HTR-8/SVneo (cell line): ENCODE results near the gene BTRC.

Experiments
- DNase-seq: peaks from one replicate; pipeline ENCODE4 v3.0.0; 2011; ENCODE audit warnings: low spot score, mixed read lengths; ENCODE audit not compliant: insufficient read length
- FAIRE-seq: peaks from 2 replicates; lab custom pipeline; 2011; peaks lifted over from hg19 to GRCh38; lab: Jason Lieb, UNC

Gene BTRC

DNA sequence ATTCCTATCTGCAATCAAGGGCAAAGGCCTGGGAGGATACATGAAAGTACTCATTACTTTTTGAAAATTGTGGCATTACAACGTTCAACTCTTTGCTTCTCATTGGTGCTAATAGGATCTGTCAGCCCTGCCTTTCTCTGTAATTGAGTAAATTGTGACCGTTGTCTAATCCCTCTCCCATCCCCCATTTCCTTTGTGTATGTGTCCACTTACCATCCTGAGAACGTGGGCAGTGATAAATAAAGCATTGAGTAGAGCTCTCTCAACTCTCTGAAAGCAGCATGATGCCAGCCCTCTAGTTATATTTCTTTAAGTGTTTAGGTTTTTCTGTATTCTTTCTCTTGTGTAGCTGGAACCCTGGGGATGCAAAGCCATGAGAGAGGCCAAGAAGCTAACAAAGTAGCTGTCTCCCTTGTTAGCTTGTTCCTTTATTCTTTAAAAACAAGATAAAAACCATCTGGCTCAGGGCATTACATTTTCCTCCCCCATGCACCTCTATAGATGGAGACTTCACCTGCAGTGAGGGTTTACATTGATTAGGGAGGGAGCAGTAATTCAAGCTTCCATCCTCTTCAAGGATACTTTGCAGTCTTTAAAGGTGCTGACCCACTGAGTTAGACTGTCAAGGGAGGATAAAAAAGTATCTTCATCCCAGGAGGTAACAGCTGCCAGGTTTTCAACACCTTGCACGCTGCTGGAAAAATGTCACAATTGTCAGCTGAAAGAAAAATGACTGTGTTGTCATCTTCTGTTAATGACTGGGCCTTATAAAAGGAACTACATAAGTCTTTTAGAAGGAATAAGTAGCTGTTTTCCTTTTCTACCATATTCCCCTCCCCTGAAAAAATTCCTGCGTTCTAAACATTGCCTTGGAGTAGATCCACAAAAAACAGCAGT is 112.3 kb downstream of the BTRC start:
- no peak for FAIRE-seq
- DNase-seq, result no peak

DNA sequence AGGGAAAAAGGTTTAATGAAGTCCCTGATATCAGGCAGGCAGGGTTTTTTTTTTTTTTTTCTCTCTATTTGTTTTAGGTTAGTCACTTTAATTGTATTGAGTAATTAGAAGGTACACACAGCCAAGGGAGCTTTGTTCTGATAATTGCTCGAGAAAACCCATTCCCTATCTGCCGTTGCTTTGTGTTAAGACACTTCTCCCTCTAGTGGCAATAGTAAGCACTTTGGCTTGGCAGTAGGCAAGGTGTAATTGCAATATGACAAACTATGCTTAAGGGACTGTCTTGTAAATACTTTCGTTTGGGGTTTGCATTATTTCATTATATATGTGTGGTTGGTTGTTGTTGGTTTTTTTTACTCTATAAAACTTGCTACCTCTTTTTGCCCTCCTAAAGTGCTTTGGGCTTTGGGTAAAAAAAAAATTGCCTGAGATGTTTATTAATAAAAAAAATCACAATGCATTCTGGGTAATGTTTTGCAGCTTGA is 113.4 kb downstream of the BTRC start:
- peak; percentile 64 for DNase-seq
- FAIRE-seq, result peak; percentile 68

DNA sequence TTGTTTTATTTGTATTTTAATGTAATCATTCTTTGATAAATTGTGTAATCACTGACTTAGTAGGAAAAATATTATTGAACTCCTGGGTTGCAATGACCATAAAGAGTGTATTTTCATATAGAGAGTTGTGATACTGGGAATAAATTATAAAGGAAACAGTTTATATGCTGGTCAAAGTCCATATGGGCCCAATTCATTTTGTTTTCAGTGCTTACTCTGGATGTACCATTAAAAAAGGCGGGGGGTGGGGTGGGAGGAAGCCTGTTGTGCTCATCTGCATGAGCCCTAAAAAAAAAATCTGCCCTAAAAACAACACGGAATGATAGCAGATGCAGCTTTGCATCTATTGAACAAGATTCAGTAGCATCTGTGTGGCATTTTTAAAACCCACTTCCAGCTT is 114.2 kb downstream of the BTRC start:
- no peak for FAIRE-seq
- no peak for DNase-seq

DNA sequence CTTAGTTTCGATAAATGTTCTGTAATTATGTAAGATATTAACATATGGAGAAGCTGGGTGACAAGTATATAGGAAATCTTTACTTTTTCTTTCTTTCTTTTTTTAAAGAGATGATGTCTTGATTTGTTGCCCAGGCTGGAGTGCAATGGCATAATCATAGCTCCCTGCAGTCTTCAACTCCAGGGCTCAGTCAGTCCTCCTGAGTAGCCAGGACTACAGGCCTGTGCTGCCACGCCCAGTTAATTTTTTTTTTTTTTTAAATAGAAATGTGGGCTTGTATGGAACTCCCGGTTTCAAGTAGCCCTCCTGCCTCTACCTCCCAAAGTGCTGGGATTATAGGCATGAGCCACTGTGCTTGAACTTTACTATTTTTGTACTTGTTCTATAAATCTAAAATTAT is 122.4 kb downstream of the BTRC start:
- DNase-seq (no peak), FAIRE-seq (no peak)

DNA sequence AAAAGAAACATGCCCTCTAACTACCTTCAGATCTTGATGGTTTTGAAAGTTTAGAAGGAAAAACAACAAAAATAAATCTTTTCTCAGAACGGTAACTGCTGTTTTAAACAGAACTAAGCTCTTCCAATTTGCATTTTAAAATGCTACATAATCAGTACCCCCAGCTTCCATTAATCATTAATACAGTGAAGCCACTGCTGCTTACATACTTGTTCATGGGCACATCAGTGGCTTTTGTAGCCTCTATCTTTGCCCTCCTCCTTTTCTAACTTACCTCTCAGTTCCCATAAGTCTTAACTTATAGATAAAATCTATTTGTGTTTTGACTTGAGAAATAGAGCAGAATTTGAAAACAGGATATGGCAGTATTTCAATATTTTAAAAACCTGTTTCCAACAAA is 125.0 kb downstream of the BTRC start:
- FAIRE-seq (no peak), DNase-seq (no peak)

DNA sequence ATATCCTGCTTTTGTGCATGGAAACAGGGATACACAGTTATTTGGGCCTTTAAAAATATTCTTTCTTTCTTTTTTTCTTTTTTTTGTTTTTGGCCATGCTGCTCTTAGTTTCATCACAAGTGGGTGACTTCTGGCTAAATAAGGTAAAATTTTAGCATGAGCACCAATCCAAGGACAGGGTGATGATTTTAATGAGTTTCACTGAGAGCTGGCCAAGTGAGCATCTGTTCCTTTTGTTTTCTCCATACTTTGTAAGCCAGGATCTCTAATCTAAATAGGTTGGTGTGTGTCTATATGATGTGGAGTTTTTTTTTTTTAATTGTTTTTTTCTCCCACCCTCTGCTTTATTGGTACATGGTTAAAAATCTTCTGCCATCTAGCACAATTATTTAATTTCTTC is 127.3 kb downstream of the BTRC start:
- DNase-seq (no peak), FAIRE-seq (no peak)

DNA sequence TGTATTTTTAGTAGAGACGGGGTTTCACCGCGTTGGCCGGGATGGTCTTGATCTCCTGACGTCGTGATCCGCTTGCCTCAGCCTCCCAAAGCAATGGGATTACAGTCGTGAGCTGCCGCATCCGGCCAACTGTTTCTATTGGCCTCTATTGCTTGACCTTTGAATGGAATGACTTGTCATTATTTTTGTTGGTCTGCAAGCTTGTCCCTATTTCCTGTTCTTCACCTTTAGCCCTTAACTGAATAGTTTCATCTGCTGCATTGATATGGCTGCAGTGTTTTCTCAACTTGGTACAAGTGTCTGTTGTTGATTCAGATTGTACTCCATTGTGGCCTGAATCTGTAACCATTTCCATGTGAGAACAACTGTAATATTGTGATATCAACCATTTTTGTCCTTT is 128.6 kb downstream of the BTRC start:
- no peak for FAIRE-seq
- DNase-seq, result no peak

DNA sequence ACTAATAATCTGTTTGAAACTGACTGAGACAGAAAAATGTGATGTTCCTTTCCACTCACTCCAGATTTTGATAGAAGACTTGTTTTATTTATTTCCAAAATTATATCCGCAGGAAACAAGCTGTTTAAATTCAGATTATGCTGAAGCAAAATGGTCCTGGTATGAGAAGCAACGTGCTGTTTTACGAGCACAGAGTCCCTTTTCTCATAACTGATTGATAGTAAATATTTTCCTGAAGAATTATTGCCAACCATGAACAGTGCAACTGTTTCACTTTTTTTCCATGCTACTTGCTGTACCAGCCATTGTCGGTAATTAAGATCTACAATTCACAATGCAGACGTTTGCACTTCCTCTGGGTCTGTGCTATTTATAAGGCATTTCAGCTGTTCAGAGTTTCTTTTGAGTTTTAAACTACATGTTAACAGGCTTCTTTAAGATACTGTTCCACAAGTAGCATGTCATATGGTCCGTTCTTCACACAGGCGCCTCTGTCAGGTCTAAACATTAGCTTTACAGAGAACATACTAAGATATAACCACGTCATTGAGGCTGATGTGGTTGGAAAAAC is 130.3 kb downstream of the BTRC start:
- FAIRE-seq, result no peak

DNA sequence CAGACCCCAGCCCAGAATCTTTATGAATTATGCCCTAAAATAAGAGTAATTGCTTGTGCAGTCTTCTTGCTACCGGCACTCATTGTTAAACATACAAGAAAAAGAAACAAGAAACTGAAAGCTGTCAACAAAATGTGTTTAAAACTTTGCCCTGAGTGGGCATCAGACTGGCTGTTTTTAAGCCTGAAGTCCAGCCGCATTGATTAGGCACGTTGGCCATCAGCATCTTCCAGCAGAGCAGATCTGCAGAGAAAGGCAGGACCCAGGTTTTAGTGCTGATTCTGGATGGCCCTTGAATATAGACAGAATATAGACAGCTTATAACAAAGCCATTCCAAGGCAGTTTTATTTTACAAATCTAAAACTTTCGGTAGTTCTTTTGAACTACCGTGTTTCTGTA is 131.2 kb downstream of the BTRC start:
- DNase-seq (no peak), FAIRE-seq (no peak)

More for the DNA sequence above, 130.3 kb downstream of the BTRC start:
- DNase-seq, result no peak

DNA sequence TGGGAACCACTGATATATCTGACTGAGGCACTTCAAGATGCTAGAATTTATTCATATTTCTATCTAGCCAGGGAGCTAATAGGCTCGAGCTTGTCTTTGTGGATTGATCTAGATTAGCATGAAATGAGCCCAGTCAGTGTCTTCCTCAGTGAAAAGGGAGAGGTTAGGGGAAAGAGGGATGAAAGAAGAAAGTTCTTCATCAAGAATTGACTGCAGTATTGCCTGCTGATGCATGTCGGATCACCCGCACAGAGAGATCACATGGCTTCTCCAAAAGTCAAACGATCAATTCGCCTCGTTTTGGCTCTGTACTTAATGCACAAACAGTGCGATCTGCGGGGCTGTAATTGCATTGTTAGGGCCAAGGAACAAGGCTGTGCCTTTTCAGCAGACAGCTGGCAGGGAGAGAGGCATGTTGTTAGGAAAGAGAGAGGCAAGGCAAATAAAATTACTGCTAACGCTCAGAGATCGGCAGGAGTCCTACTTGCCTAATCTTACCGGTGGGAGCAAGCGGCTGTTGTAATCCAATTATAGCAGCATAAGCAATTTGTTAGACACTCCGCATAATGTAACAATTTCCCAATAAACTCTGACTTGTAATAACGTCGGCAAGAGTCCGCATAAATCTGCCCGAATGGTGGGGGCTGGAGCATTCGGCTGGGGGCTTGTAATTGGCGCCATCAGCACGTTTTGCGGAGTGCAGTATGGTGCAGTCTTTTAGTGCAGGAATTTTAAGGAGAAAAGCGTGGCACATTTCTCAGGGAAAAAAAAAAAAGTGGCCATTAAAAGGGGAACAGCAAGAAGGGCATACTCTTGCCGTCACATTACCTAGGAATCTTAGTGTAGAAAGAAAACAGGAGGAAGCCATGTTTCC is 132.0 kb downstream of the BTRC start:
- no peak for FAIRE-seq

DNA sequence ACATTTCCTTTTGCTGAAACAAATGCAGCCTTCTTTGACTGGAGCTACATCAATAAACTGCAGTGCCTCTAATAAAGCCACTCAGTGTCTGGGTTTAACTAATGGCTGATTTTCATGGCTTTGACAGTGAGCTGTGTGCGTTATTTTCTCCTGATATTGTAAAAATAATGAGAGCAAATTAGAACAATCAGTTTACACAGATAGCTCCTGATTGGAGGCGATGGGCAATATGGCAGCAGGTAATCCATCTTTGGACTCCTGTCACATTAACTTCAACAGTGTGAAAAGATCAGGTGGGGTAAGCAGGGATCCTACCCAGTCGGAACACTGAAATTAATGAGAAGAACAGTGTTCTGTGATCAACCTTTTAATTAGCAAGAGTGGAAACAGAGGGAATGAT is 133.4 kb downstream of the BTRC start:
- DNase-seq, result no peak

More for the DNA sequence above, 132.0 kb downstream of the BTRC start:
- no peak for DNase-seq

DNA sequence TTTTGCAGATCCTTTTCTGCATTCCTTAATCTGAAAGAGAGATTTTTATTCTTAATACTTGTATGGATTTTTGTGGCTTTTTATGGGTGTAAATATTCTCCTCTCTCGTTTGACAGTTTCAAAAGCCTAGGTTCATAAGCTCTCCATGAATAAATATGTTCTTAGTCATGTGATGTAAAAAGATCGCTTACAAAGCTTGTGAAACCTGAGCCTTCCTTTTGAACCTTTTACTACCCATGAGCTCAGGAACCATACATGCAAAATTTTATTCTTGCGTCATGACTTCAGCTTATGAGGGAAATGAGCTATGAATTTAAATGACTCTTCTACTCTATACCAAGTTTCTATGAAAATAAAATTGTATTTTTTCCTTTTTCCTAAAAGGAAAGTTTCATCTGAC is 135.4 kb downstream of the BTRC start:
- DNase-seq, result peak; percentile 40
- no peak for FAIRE-seq

More for the DNA sequence above, 133.4 kb downstream of the BTRC start:
- FAIRE-seq, result no peak

DNA sequence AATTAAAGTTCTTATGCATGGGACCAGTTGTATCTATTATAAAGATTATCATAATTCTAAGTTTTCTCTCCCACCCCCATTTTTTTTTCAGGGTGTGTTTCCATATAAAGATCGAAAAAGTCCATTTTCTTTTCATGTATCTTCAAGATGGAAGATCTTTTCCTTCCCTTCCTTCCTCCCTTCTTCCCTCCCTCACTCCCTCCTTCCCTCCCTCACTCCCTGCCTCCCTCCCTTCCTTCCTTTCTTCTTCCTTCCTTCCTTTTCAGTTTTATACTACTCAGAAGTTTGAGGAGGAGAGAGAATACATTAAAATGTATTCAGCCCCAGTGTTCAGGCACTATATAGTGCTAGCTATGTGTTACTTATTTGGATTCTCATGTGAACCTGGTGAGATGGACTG is 136.1 kb downstream of the BTRC start:
- DNase-seq (no peak), FAIRE-seq (no peak)

DNA sequence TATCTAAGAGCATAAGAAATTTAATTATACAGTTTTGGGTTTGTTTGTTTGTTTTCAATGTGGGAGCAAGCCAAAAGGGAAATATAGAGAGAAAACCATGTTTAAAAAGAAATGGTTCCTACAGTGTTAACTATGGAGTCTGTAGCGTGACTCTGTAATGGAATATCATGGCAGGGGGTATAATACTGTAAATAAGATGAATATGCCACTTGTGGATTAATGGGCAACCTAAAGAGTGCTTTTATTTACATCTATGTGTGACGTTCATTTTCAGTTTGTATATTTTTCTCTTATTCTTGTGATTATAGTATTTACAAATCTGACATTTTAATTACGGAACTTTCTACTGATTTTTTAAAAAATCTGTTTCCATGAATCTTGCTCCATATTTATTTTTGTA is 138.2 kb downstream of the BTRC start:
- FAIRE-seq, result no peak
- no peak for DNase-seq

DNA sequence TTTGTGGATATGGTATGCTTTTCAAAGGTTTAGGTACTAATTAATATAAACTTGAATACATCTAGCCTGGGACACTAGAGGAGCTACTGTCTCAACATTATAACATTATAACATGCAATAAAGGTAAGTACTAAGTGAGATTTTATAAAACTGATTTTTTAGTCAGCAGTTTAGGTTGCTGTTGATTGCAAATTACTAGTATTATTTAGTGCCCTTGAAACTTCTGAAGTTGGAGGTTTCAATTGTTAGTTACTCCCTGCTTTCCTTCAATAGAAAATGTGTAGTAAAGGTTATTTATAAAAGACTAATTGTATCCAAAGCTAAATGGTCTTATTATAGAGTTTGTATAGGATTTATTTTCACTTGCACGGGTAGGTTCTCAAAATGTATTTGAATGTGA is 138.8 kb downstream of the BTRC start:
- DNase-seq (no peak), FAIRE-seq (no peak)

DNA sequence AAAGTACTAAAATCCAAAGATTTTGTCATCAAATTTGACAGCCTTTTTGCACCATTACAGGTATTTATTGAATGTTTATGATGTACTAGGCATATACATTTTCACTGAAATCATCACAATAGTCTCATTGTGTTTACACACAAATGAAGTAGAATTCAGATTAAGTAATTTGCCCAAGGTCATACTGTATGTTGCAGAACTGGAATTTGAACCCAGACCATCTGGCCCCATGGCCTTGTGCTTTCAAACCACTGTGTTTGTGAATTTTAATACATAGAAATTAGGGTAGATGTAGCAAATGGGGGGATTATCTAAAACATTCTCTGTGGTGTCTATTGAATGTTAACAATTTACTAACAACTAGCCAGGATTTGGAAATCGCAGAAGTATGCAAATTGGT is 139.3 kb downstream of the BTRC start:
- DNase-seq (no peak), FAIRE-seq (no peak)

DNA sequence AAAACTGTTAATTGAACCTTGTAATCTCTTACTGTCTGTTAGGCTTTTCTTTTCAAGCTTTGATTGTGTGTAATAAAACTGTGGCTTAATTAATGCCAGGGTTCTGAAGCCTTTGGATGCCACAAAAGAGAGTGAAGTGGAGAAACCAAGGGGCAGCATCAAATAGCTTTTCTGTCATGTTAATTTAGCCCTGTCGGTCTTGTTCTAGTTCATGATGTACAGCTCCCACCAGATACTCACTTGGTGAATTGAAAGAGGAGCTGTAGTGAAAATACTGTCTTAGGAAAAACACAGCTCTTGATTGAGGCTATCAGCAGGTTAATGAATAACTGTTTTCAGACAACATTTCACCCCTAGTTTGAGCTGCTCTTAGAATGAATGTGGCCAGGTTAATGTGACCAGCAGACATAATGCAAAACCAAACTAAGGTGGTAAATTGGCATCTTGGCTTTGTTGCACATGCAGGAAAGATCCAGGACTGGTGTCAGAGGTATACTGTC is 139.9 kb downstream of the BTRC start:
- no peak for DNase-seq
- FAIRE-seq, result no peak

DNA sequence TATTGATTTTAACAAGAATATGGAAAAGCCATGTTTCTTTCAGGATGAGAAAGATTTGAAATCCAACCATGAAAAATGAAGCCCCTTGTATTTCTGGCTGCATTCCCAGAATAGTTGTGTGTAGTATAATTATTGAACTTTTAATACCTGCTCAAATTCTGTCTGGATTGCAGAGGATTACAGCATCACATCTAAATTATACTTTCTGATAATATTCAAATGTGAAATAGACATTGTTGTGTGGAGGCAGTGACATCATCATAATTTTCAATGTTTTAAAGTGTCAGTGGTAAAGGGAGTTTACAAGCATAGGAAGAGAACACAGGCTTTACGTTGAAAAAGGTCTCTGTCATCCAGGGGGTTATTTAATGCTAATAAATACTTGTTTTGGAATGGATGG is 140.7 kb downstream of the BTRC start:
- FAIRE-seq (no peak), DNase-seq (no peak)

DNA sequence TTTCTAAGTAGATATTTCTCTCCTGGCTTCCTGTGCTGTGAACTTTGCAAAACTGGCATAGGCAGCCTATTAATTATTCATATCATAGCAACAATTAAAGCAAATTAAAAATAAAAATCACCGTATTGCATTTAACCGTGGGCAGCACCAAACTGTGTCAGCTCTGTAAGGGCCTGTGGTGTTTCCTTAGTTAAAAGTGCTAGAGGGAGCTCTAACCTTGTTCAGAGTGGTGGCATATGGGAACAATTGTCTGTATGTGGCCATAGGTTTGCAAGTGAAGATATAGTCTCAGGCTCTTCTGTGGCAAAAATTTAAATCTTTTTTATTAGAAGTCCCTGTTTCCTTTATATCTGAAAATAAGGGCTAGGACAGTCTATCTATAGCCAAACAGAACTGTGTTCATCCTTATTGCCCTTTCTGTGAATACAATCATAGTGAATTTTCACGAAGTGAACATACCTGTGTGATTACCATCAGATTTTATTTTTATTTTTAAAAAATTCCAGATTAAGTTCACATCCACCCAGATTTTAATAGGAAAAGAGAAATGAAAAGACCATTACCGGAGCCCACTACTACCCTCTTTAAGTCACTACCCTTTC is 141.5 kb downstream of the BTRC start:
- no peak for FAIRE-seq
- DNase-seq, result peak; percentile 11

DNA sequence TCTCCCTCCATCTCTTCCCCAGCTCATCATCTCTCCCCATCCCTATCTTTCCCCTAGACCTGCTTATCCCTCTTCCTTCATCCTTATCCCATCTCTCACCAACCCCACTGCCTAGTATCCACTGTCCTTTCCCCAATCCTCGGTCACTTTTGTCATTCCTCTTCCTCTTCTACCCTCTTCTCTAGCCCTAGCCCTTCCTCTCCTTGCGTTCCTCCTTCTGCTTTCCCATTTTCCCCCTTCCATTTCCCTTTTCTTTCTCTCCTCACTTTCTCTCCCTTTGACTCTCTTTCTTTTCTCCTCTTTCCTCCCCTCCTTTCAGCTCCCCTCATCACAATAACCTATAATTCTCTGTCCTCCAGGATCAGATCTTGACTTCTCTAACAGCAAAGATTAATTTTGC is 150.5 kb downstream of the BTRC start:
- DNase-seq (no peak), FAIRE-seq (no peak)
